WI38 (cell line): ENCODE measurements around the gene HOXB6.
A peak's percentile ranks its signal among the peaks of the same experiment; 100 is the strongest.

Experiments used
- H3K4me3 ChIP-seq: 2 replicates; pipeline ENCODE4 v1.5.1; 2011; ENCODE audit warnings: low read depth, mild to moderate bottlenecking, control low read depth, low read length
- CTCF ChIP-seq: IDR thresholded peaks from 2 replicates; pipeline ENCODE4 v1.5.1; 2012; ENCODE audit warnings: low read depth, mild to moderate bottlenecking, control low read depth, low read length

Gene HOXB6

GRCh38 chr17:48597528-48597777 lies 7.3 kb downstream of the HOXB6 start:
- no peak for TF ChIP-seq CTCF
- peak overlapping the region; percentile 84 for H3K4me3 ChIP-seq

- no peak for TF ChIP-seq CTCF
- H3K4me3 ChIP-seq, result peak overlapping the region; percentile 84
Observed at GRCh38 chr17:48596735-48597527, 7.9 kb downstream of the HOXB6 start.

- peak overlapping the region; percentile 84 for H3K4me3 ChIP-seq
Observed at GRCh38 chr17:48596000-48596734, 8.6 kb downstream of the HOXB6 start.

GRCh38 chr17:48595278-48595999 lies 9.3 kb downstream of the HOXB6 start:
- peak overlapping the region; percentile 84 for H3K4me3 ChIP-seq
- no peak for TF ChIP-seq CTCF

More at GRCh38 chr17:48596000-48596734, 8.6 kb downstream of the HOXB6 start:
- TF ChIP-seq CTCF, result no peak

- TF ChIP-seq CTCF, result no peak
- peak overlapping the region; percentile 84 for H3K4me3 ChIP-seq
Observed at GRCh38 chr17:48594538-48595277, 10.1 kb downstream of the HOXB6 start.

GRCh38 chr17:48593840-48594537 lies 10.8 kb downstream of the HOXB6 start:
- peak overlapping the region; percentile 89 for H3K4me3 ChIP-seq
- peak; percentile 79 for TF ChIP-seq CTCF
